Measurements from ENCODE around the gene KDM5C. TPM values are rescaled to one million over a fixed set of nuclear protein-coding genes. Genes with fewer than 3 reads are reported as not detected.
"Not testable (repeated sequence)": the region's sequence is repeated elsewhere in the genome, so short reads cannot be mapped to it uniquely, and the experiment has no call there.

The KDM5C gene
- total RNA-seq, 2 experiments from 2014 or later: 95.5 to 99.9 TPM

GRCh38 chrX:53196678-53197077, 28.3 kb downstream of the KDM5C start:
- Mint-ChIP-seq H3K27ac (no peak overlapping the region), H3K4me3 (no peak overlapping the region), H3K9me3 (no peaks in the 10 kb centered on the region), H3K4me1 (no peaks in the 10 kb centered on the region), H3K27me3 (no peaks in the 10 kb centered on the region), H3K36me3 (ENCODE audit: low read depth) (peaks cover 44% of the 10 kb centered on the region)
- ChIA-PET CTCF (no interaction called here), POLR2A (no interaction called here)
- no peak for DNase-seq

GRCh38 chrX:53195401-53195800, 29.6 kb downstream of the KDM5C start:
- no peak overlapping the region for H3K4me3 Mint-ChIP-seq
- H3K27me3 Mint-ChIP-seq: no peaks in the 10 kb centered on the region
- no peak for DNase-seq
- peaks cover 2% of the 10 kb centered on the region for H3K4me1 Mint-ChIP-seq
- H3K36me3 Mint-ChIP-seq (ENCODE audit: low read depth): peaks cover 42% of the 10 kb centered on the region
- ChIA-PET POLR2A (no interaction called here), CTCF (no interaction called here)
- H3K9me3 Mint-ChIP-seq: no peaks in the 10 kb centered on the region
- no peak overlapping the region for H3K27ac Mint-ChIP-seq

GRCh38 chrX:53194308-53194707, 30.7 kb downstream of the KDM5C start:
- Mint-ChIP-seq H3K27ac (no peak overlapping the region), H3K36me3 (ENCODE audit: low read depth) (peaks cover 40% of the 10 kb centered on the region), H3K27me3 (no peaks in the 10 kb centered on the region), H3K4me3 (no peak overlapping the region), H3K4me1 (peaks cover 8% of the 10 kb centered on the region), H3K9me3 (no peaks in the 10 kb centered on the region)
- no peak for DNase-seq
- POLR2A ChIA-PET: no interaction called here
- CTCF ChIA-PET: no interaction called here

GRCh38 chrX:53193093-53193492, 31.9 kb downstream of the KDM5C start:
- Mint-ChIP-seq H3K4me3 (no peak overlapping the region), H3K4me1 (peaks cover 15% of the 10 kb centered on the region), H3K9me3 (no peaks in the 10 kb centered on the region), H3K36me3 (ENCODE audit: low read depth) (peaks cover 28% of the 10 kb centered on the region), H3K27ac (no peak overlapping the region), H3K27me3 (no peaks in the 10 kb centered on the region)
- DNase-seq: no peak
- ChIA-PET CTCF (no interaction called here), POLR2A (no interaction called here)

DNA sequence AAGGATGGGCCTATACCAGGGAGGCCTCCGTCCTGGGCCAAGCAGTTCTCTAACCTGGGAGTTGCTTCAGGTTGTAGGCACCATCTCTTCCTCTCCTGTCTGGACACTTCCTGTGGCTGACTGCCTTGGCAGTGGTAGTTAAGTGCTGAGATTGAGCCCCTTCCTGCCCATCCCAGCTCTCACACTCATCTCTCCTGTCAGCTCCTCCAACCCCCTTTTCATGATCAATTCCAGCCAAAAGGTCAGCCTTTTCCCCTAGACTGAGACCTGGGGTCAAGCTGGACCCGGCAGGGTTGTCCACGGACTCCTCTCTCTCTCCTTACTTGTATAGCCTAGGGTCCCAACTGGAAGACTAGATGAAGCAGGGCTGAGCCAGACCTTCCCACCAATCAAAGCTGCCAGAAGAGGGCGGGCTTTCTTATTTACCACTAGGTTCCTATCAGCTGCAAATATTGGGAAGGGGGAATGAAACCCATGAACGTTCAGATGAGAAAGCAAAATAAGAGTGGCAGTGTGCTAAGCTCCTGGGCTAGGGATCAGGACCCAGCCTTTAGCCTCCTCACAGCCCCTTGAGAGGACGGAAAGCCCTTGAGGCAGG, 34.5 kb downstream of the KDM5C start:
- ChIA-PET POLR2A (interaction anchor here (1.4 kb wide), 1 partner anchor 34 kb away, joined by 6 read pairs; the partner anchor contains the start of gene KDM5C), CTCF (interaction anchor here (1.3 kb wide), 1 partner anchor 93 kb away, joined by 4 read pairs; no protein-coding TSS in a partner anchor)
- H3K9me3 Mint-ChIP-seq: no peaks in the 10 kb centered on the region
- no peak overlapping the region for H3K27ac Mint-ChIP-seq
- H3K27me3 Mint-ChIP-seq: no peaks in the 10 kb centered on the region
- DNase-seq: no peak
- peaks cover 6% of the 10 kb centered on the region for H3K36me3 Mint-ChIP-seq (ENCODE audit: low read depth)
- no peak overlapping the region for H3K4me3 Mint-ChIP-seq
- peaks cover 15% of the 10 kb centered on the region for H3K4me1 Mint-ChIP-seq

DNA sequence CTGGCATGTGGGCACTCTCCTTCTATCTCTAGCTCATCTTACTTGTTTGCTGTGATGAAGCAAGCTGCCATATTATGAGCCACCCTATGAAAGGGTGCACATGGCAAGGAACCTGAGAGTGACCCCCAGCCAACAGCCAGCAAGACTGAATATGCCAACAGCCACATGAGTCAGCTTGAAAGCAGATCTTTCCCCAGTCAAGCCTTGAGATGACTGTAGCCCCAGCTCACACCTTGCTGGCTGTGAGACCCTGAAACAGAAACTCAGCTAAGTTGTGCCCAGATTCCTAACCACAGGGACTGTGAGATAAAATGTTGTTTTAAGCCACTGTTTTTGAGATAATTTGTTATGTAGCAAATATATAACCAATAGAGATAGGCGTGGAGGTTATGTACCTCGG, 36.2 kb downstream of the KDM5C start:
- Mint-ChIP-seq H3K27me3 (no peaks in the 10 kb centered on the region), H3K27ac (no peak overlapping the region), H3K4me3 (no peak overlapping the region), H3K36me3 (ENCODE audit: low read depth) (no peaks in the 10 kb centered on the region), H3K4me1 (peaks cover 15% of the 10 kb centered on the region), H3K9me3 (no peaks in the 10 kb centered on the region)
- DNase-seq: peak; percentile 25
- POLR2A ChIA-PET: no interaction called here
- CTCF ChIA-PET: interaction anchor here (0.6 to 0.9 kb wide), 2 partner anchors 24 to 122 kb away, joined by 3 read pairs; no protein-coding TSS in a partner anchor

GRCh38 chrX:53186351-53186750, 38.7 kb downstream of the KDM5C start:
- no peaks in the 10 kb centered on the region for H3K9me3 Mint-ChIP-seq
- no peaks in the 10 kb centered on the region for H3K27me3 Mint-ChIP-seq
- peaks cover 15% of the 10 kb centered on the region for H3K4me1 Mint-ChIP-seq
- H3K36me3 Mint-ChIP-seq (ENCODE audit: low read depth): no peaks in the 10 kb centered on the region
- no peak overlapping the region for H3K4me3 Mint-ChIP-seq
- ChIA-PET CTCF (no interaction called here), POLR2A (no interaction called here)
- DNase-seq: no peak
- no peak overlapping the region for H3K27ac Mint-ChIP-seq

GRCh38 chrX:53184836-53185235, 40.2 kb downstream of the KDM5C start:
- DNase-seq: no peak
- H3K4me3 Mint-ChIP-seq: no peak overlapping the region
- ChIA-PET CTCF (no interaction called here), POLR2A (no interaction called here)
- H3K27me3 Mint-ChIP-seq: no peaks in the 10 kb centered on the region
- peaks cover 12% of the 10 kb centered on the region for H3K4me1 Mint-ChIP-seq
- no peaks in the 10 kb centered on the region for H3K36me3 Mint-ChIP-seq (ENCODE audit: low read depth)
- H3K9me3 Mint-ChIP-seq: no peaks in the 10 kb centered on the region
- H3K27ac Mint-ChIP-seq: no peak overlapping the region

DNA sequence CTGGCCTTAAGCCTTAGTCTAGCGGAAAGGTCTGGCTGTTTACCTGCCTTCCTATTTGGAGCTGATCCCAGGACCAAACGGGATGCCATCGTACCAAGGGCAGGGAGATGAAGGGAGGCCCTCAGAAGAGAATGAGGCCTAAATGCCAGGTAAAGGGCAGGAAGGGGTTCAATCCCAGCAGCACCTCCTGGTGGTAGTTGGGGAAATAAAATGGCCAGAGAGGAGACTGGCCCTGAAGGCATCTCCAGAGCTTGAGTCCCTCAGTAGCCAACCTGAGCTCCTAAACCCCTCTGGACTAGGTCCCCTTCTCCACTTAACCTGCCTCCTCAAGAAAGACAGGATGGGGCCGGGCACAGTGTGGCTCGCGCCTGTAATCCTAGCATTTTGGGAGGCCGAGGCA, 53.7 kb downstream of the KDM5C start:
- CTCF ChIA-PET: no interaction called here
- H3K4me1 Mint-ChIP-seq: no peaks in the 10 kb centered on the region
- POLR2A ChIA-PET: no interaction called here
- no peak for DNase-seq
- H3K4me3 Mint-ChIP-seq: no peak overlapping the region
- H3K9me3 Mint-ChIP-seq: peaks cover 3% of the 10 kb centered on the region
- H3K27me3 Mint-ChIP-seq: no peaks in the 10 kb centered on the region
- H3K27ac Mint-ChIP-seq: no peak overlapping the region
- H3K36me3 Mint-ChIP-seq (ENCODE audit: low read depth): peaks cover 4% of the 10 kb centered on the region

- Mint-ChIP-seq H3K36me3 (ENCODE audit: low read depth) (no peaks in the 10 kb centered on the region), H3K4me3 (no peak overlapping the region), H3K4me1 (no peaks in the 10 kb centered on the region), H3K27ac (no peak overlapping the region), H3K9me3 (no peaks in the 10 kb centered on the region), H3K27me3 (no peaks in the 10 kb centered on the region)
- POLR2A ChIA-PET: no interaction called here
- CTCF ChIA-PET: no interaction called here
- no peak for DNase-seq
Measured at GRCh38 chrX:53166103-53166502, 58.9 kb downstream of the KDM5C start.

GRCh38 chrX:53164566-53164965, 60.4 kb downstream of the KDM5C start:
- CTCF ChIA-PET: interaction anchor here (0.7 kb wide), 1 partner anchor 24 kb away, joined by 3 read pairs; no protein-coding TSS in a partner anchor
- H3K9me3 Mint-ChIP-seq; H3K27me3 Mint-ChIP-seq; DNase-seq; H3K36me3 Mint-ChIP-seq (ENCODE audit: low read depth); H3K27ac Mint-ChIP-seq; POLR2A ChIA-PET; H3K4me3 Mint-ChIP-seq; H3K4me1 Mint-ChIP-seq: not testable (repeated sequence)

- Mint-ChIP-seq H3K4me3 (no peak overlapping the region), H3K27ac (no peak overlapping the region), H3K4me1 (no peaks in the 10 kb centered on the region), H3K9me3 (no peaks in the 10 kb centered on the region), H3K36me3 (ENCODE audit: low read depth) (no peaks in the 10 kb centered on the region), H3K27me3 (no peaks in the 10 kb centered on the region)
- ChIA-PET CTCF (no interaction called here), POLR2A (no interaction called here)
- no peak for DNase-seq
Measured at GRCh38 chrX:53163436-53163835, 61.6 kb downstream of the KDM5C start.

DNA sequence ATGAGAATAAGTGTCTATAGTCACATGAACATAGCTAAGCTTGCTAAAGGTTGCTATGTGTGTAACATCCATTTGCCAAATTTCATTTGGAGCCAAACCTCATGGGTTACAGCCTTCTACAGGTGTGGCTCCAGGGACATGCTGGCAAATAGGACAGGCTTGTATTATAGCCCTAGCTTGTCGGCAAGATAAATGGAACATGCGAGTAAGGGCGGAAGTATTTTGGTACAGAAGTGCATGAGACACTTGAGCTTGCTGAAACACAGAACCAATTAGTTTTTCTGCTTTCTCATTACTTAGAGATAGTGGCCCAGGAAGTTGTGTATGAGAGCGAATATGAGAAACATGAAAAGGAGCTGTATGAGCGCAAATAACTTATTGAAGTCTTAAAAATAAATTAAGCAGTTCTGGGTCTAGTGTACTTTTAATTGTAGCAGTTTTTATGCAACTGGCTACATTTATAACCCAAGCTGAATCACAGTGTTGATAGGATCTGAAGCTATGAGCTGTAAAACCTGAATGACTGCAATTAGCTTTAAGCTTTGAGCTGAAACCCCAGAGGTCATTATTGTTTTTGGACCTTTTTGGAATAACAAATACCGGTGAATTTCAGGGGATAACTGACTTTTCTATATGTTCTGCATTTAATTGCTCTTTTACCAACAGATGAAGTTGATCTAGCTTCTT, 64.6 kb downstream of the KDM5C start:
- POLR2A ChIA-PET: no interaction called here

DNA sequence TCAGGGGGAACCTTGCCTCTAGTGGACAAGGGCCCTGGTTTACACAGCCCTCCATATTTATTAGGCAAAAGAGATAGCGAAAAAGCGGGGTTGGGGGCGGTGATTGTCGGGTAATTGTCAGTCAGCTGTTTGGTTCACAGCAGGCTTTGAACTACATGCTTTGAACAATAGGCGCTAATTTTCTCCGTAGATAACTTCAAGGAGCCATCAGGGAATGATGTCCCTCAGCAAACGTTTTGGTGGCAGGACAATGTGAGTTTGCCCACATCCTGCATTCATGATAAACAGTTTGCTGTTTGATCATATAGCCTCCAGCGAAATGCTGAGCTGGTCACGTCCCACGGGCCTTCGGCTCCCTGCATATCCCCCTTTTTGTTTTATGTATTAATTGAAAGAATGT, 65.8 kb downstream of the KDM5C start:
- H3K27ac Mint-ChIP-seq: no peak overlapping the region
- H3K36me3 Mint-ChIP-seq (ENCODE audit: low read depth): no peaks in the 10 kb centered on the region
- DNase-seq: no peak
- ChIA-PET POLR2A (no interaction called here), CTCF (no interaction called here)
- no peaks in the 10 kb centered on the region for H3K9me3 Mint-ChIP-seq
- H3K27me3 Mint-ChIP-seq: no peaks in the 10 kb centered on the region
- no peaks in the 10 kb centered on the region for H3K4me1 Mint-ChIP-seq
- H3K4me3 Mint-ChIP-seq: no peak overlapping the region

More for the DNA sequence above, 64.6 kb downstream of the KDM5C start:
- DNase-seq: no peak
- no peak overlapping the region for H3K4me3 Mint-ChIP-seq
- H3K36me3 Mint-ChIP-seq (ENCODE audit: low read depth): no peaks in the 10 kb centered on the region
- no peaks in the 10 kb centered on the region for H3K27me3 Mint-ChIP-seq
- no peaks in the 10 kb centered on the region for H3K4me1 Mint-ChIP-seq
- CTCF ChIA-PET: no interaction called here
- no peak overlapping the region for H3K27ac Mint-ChIP-seq
- H3K9me3 Mint-ChIP-seq: no peaks in the 10 kb centered on the region

Data from activated CD4-positive, alpha-beta memory T cell treated with anti-CD3 and anti-CD28 coated beads, Interleukin-2, amount 10 ng/mL, durations not matched to agents 7 days and 5 days (primary cell).